ENCODE measurements around the gene KRT71.
"Not testable (repeated sequence)": the region's sequence is repeated elsewhere in the genome, so short reads cannot be mapped to it uniquely, and the experiment has no call there.

KRT71 gene

GRCh38 chr12:52552681-52553195, at the start of gene KRT71:
Gene KRT71, minus strand, starts transcription at chr12:52553145. Its CDS starts 68 bp downstream, at chr12:52553077.
- no peak for DNase-seq

- DNase-seq: no peak
Measured at GRCh38 chr12:52602552-52602951, 49.6 kb upstream of the KRT71 start.

- DNase-seq: no peak
Measured at GRCh38 chr12:52601671-52602070, 48.7 kb upstream of the KRT71 start.

- no peak for DNase-seq
Measured at GRCh38 chr12:52600941-52601481, 48.1 kb upstream of the KRT71 start, which contains the start of gene KRT72. Gene KRT72, minus strand, starts transcription at chr12:52601463. Its CDS starts 11 bp downstream, at chr12:52601452.

- DNase-seq: no peak
Measured at GRCh38 chr12:52600475-52600874, 47.5 kb upstream of the KRT71 start.

- DNase-seq: no peak
Measured at GRCh38 chr12:52600071-52600470, 47.1 kb upstream of the KRT71 start.

GRCh38 chr12:52598966-52599365, 46.0 kb upstream of the KRT71 start:
- no peak for DNase-seq

- not testable (repeated sequence) for DNase-seq
Measured at GRCh38 chr12:52594237-52594636, 41.3 kb upstream of the KRT71 start.

- no peak for DNase-seq
Measured at GRCh38 chr12:52591521-52591920, 38.6 kb upstream of the KRT71 start.

GRCh38 chr12:52590021-52590420, 37.1 kb upstream of the KRT71 start:
- no peak for DNase-seq

GRCh38 chr12:52587563-52587962, 34.6 kb upstream of the KRT71 start:
- no peak for DNase-seq

- peak; percentile 65 to 95 (median 76) for DNase-seq
Measured at GRCh38 chr12:52585946-52586345, 33.0 kb upstream of the KRT71 start.

GRCh38 chr12:52585066-52585465, 32.1 kb upstream of the KRT71 start:
- no peak for DNase-seq

GRCh38 chr12:52584156-52584682, 31.3 kb upstream of the KRT71 start:
- no peak for DNase-seq

GRCh38 chr12:52582971-52583456, 30.1 kb upstream of the KRT71 start:
- peak; percentile 46 to 84 (median 60) for DNase-seq

GRCh38 chr12:52582486-52582885, 29.5 kb upstream of the KRT71 start:
- DNase-seq: no peak

GRCh38 chr12:52581481-52581880, 28.5 kb upstream of the KRT71 start:
- no peak for DNase-seq

GRCh38 chr12:52581066-52581465, 28.1 kb upstream of the KRT71 start:
- DNase-seq: no peak

GRCh38 chr12:52580496-52580895, 27.6 kb upstream of the KRT71 start:
- DNase-seq: no peak

- DNase-seq: peak in 1 of 6 experiments; percentile 10
Measured at GRCh38 chr12:52579468-52580465, 26.8 kb upstream of the KRT71 start.

GRCh38 chr12:52578469-52578868, 25.5 kb upstream of the KRT71 start:
- no peak for DNase-seq

- no peak for DNase-seq
Measured at GRCh38 chr12:52577316-52577715, 24.4 kb upstream of the KRT71 start.

- no peak for DNase-seq
Measured at GRCh38 chr12:52575948-52576347, 23.0 kb upstream of the KRT71 start.

All from stimulated activated naive CD4-positive, alpha-beta T cell (primary cell).